Endothelial cell (in vitro differentiated cells): ENCODE data around the gene APBB1IP. TPM values are rescaled to one million over a fixed set of nuclear protein-coding genes. Genes with fewer than 3 reads are reported as not detected.
"Not testable (repeated sequence)": the region's sequence is repeated elsewhere in the genome, so short reads cannot be mapped to it uniquely, and the experiment has no call there.

ENCODE experiments used
- DNase-seq: peaks from one replicate; pipeline ENCODE4 v3.0.0; 2021; ENCODE audit warnings: low spot score
- H3K27ac Mint-ChIP-seq: one replicate; pipeline ENCODE4 v1.8.0; 2021; ENCODE audit warnings: mixed read lengths, inconsistent platforms; ENCODE audit not compliant: unreplicated experiment
- H3K27me3 Mint-ChIP-seq: one replicate; pipeline ENCODE4 v1.8.0; 2021; ENCODE audit warnings: mild to moderate bottlenecking, moderate library complexity, mixed read lengths, inconsistent platforms; ENCODE audit not compliant: unreplicated experiment
- H3K36me3 Mint-ChIP-seq: one replicate; pipeline ENCODE4 v1.8.0; 2021; ENCODE audit warnings: mild to moderate bottlenecking, low read depth, mixed read lengths, inconsistent platforms; ENCODE audit not compliant: unreplicated experiment
- H3K4me1 Mint-ChIP-seq: one replicate; pipeline ENCODE4 v1.8.0; 2021; ENCODE audit warnings: mild to moderate bottlenecking, mixed read lengths, inconsistent platforms; ENCODE audit not compliant: unreplicated experiment
- H3K4me3 Mint-ChIP-seq: one replicate; pipeline ENCODE4 v1.8.0; 2021; ENCODE audit warnings: mild to moderate bottlenecking, mixed read lengths, inconsistent platforms; ENCODE audit not compliant: unreplicated experiment
- H3K9me3 Mint-ChIP-seq: one replicate; pipeline ENCODE4 v1.8.0; 2021; ENCODE audit warnings: mixed read lengths, inconsistent platforms; ENCODE audit not compliant: unreplicated experiment
- total RNA-seq: library from RNA; stranded (reverse); fragmentation: NEBNext Ultra II Directional; extraction: Animal tissue kit (Norgen Biotek cat#: 25700); gene quantifications from one replicate; pipeline ENCODE4 v1.2.1, GENCODE V29; 2021; ENCODE audit not compliant: unreplicated experiment
- TF ChIP-seq, protein P1 (sequence below): fragments of 200-600 bp; sonication (generic); IDR thresholded peaks from one replicate; pipeline ENCODE4 v1.5.0; 2021; ENCODE audit warnings: antibody characterized with exemption; ENCODE audit not compliant: unreplicated experiment

APBB1IP gene
- total RNA-seq, 1 donor from 2014 or later = not detected

DNA sequence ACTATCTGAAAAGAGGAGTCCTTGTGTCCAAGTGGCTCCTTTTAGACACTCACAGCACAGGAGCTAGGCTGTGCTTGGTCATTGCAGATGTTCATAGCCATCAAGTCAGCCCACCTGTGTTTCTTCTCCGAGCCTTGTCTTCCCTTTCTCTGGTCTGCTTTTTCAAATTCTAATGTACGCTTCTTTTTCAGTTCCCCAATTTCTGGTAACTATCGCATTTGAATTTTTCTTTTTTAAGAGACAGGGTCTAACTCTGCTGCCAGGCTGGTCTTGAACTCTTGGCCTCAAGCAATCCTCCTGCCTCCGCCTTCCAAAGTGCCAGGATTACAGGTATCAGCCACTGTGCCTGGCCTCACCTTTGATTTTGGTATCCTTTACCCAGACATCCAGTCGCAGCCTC lies 18.9 kb downstream of the APBB1IP start:
- TF ChIP-seq, protein P1, sequence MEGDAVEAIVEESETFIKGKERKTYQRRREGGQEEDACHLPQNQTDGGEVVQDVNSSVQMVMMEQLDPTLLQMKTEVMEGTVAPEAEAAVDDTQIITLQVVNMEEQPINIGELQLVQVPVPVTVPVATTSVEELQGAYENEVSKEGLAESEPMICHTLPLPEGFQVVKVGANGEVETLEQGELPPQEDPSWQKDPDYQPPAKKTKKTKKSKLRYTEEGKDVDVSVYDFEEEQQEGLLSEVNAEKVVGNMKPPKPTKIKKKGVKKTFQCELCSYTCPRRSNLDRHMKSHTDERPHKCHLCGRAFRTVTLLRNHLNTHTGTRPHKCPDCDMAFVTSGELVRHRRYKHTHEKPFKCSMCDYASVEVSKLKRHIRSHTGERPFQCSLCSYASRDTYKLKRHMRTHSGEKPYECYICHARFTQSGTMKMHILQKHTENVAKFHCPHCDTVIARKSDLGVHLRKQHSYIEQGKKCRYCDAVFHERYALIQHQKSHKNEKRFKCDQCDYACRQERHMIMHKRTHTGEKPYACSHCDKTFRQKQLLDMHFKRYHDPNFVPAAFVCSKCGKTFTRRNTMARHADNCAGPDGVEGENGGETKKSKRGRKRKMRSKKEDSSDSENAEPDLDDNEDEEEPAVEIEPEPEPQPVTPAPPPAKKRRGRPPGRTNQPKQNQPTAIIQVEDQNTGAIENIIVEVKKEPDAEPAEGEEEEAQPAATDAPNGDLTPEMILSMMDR = no peak
- Mint-ChIP-seq H3K9me3 (no peaks in the 10 kb centered on the region), H3K27me3 (no peaks in the 10 kb centered on the region), H3K36me3 (no peaks in the 10 kb centered on the region), H3K4me1 (peaks cover 2% of the 10 kb centered on the region), H3K4me3 (no peak overlapping the region), H3K27ac (no peak overlapping the region)
- DNase-seq = no peak

DNA sequence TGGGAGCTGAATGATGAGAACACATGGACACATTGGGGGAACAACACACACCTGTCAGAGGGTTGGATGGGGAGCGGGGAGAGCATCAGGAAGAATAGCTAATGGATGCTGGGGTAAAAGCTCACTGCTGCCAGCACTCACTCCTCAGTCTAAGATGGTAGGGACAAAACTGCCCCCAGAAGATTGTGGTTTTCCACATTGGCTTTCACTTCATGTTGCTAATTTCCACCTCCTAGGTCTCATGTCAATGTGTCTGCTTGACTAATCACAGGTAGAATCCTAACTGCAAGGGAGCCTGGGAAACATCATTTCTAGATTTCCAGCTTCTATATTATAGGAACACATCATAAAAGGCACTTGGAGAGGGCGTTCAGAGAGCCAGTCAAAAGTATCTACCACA lies 22.6 kb downstream of the APBB1IP start:
- Mint-ChIP-seq H3K4me1 (peaks cover 2% of the 10 kb centered on the region), H3K36me3 (no peaks in the 10 kb centered on the region), H3K4me3 (no peak overlapping the region), H3K27ac (no peak overlapping the region), H3K9me3 (no peaks in the 10 kb centered on the region), H3K27me3 (no peaks in the 10 kb centered on the region)
- DNase-seq = no peak
- TF ChIP-seq, protein P1 = no peak

DNA sequence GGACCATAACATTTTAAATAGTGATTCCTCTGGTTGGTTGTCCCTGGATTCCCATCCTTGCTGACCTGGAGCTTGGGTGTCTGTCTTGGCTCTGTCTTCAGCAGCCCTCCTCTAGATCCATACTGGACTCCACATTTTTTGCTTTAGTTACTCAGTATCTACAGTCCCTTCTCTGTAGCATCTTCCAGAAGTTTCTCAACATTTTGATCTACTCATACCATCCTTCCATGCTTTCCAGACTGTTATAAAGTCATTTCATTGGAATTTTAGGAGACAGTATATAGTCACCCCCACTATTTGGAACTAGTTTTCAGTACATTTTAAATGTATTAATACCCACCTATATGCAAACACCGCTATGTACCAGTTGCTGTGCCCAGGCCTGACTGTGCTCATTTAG lies 25.8 kb downstream of the APBB1IP start:
- Mint-ChIP-seq H3K4me1 (no peaks in the 10 kb centered on the region), H3K27me3 (no peaks in the 10 kb centered on the region), H3K4me3 (no peak overlapping the region), H3K36me3 (no peaks in the 10 kb centered on the region), H3K9me3 (no peaks in the 10 kb centered on the region), H3K27ac (no peak overlapping the region)
- no peak for DNase-seq
- TF ChIP-seq, protein P1 = no peak

DNA sequence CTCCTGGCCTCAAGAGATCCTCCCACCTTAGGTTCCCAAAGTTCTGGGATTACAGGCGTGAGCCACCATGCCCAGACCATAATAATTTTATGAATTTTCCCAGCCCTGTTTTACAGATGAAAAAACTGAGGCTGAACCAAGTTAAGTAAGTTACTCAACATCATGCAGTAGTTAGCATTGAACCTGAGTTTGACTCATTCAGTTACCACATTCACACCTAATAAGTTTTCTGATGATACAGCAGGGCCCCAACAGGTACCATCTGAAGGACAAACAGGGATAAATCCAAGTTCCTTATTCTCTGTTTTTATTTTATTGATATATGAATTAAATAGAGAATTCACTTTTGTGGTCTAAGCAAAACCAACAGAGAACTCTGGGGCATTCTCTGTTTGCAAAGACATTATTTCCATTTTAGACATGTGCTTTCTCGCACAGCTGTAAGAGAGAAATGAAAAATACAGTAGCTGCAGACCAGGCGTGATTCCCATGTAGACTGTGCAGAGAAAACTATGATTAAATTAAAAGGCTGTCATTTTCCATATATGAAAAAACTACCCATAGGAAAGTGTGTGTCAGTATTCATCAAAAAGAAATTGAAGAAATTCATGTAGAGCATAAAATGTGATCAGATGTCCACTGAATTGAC lies 26.6 kb downstream of the APBB1IP start:
- Mint-ChIP-seq H3K36me3 (no peaks in the 10 kb centered on the region), H3K4me1 (no peaks in the 10 kb centered on the region), H3K27me3 (no peaks in the 10 kb centered on the region), H3K4me3 (no peak overlapping the region), H3K9me3 (no peaks in the 10 kb centered on the region), H3K27ac (no peak overlapping the region)
- DNase-seq = no peak
- TF ChIP-seq, protein P1 = no peak

DNA sequence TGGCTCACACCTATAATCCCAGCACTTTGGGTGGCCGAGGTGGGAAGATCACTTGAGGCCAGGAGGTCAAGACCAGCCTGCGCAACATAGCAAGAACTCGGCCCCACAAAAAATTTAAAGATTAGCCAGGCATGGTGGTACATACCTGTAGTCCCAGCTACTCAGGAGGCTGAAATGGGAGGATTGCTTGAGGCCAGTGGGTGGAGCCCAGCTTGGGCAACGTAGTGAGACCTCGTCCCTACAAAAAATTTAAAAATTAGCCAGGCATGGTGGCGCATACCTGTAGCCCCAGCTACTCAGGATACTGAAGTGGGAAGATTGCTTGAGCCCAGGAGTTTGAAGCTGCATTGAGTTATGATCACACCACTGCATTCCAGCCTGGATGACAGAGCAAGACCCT lies 28.4 kb downstream of the APBB1IP start:
- not testable (repeated sequence) for H3K9me3 Mint-ChIP-seq, H3K27ac Mint-ChIP-seq, H3K4me1 Mint-ChIP-seq, DNase-seq, H3K27me3 Mint-ChIP-seq, H3K36me3 Mint-ChIP-seq, H3K4me3 Mint-ChIP-seq
